Natural killer cell (primary cell): ENCODE results near the gene ITPKA. TPM values are rescaled to one million over a fixed set of nuclear protein-coding genes. Genes with fewer than 3 reads are reported as not detected.
A peak's percentile ranks its signal among the peaks of the same experiment; 100 is the strongest.

Experiments used
- ATAC-seq, 3 donors: fragments of 150-1000 bp in 2 of 3; fragments of 200-7000 bp in 1 of 3; cut with Tn5 transposase; 1 replicate in 1 of 3; 2 replicates in 2 of 3; pipeline ENCODE4 v1.10.0; 2021; ENCODE audit warnings: mild to moderate bottlenecking in 2 of 3, moderate library complexity in 2 of 3
- DNase-seq, 2 donors: peaks; one replicate each; pipeline versions ENCODE4 v3.0.0 to v3.0.0-alpha.2; 2013 to 2021; ENCODE audit warnings: mixed read lengths in 1 of 2
- H3K27ac ChIP-seq: one replicate; pipeline ENCODE4 v1.5.1; 2013; ENCODE audit warnings: mild to moderate bottlenecking, low read length
- H3K27me3 ChIP-seq: one replicate; pipeline ENCODE4 v1.6.1; 2013; ENCODE audit warnings: low read length; ENCODE audit not compliant: control insufficient read depth, insufficient read depth
- H3K36me3 ChIP-seq: one replicate; pipeline ENCODE4 v1.6.1; 2013; ENCODE audit warnings: low read length; ENCODE audit not compliant: control insufficient read depth, insufficient read depth
- H3K4me1 ChIP-seq: one replicate; pipeline ENCODE4 v1.6.1; 2013; ENCODE audit warnings: low read length; ENCODE audit not compliant: control insufficient read depth, insufficient read depth
- H3K4me3 ChIP-seq: one replicate; pipeline ENCODE4 v1.5.1; 2013; ENCODE audit warnings: low read length
- H3K9me3 ChIP-seq: one replicate; pipeline ENCODE4 v1.6.1; 2013; ENCODE audit warnings: low read length; ENCODE audit not compliant: control insufficient read depth, insufficient read depth
- H3K27ac Mint-ChIP-seq, 2 donors: one replicate each; pipeline ENCODE4 v1.8.0; 2022; ENCODE audit warnings: mild to moderate bottlenecking in 2 of 2, mixed read lengths in 2 of 2, moderate library complexity in 1 of 2
- H3K27me3 Mint-ChIP-seq, 2 donors: one replicate each; pipeline ENCODE4 v1.8.0; 2022; ENCODE audit warnings: low read depth in 2 of 2, mixed read lengths in 2 of 2
- H3K36me3 Mint-ChIP-seq: one replicate; pipeline ENCODE4 v1.8.0; 2022; ENCODE audit warnings: mixed read lengths
- H3K4me1 Mint-ChIP-seq, 2 donors: one replicate each; pipeline ENCODE4 v1.8.0; 2022; ENCODE audit warnings: mixed read lengths in 2 of 2
- H3K4me3 Mint-ChIP-seq: one replicate; pipeline ENCODE4 v1.8.0; 2022; ENCODE audit warnings: mild to moderate bottlenecking, moderate library complexity, mixed read lengths
- H3K9me3 Mint-ChIP-seq, 2 donors: one replicate each; pipeline ENCODE4 v1.8.0; 2022; ENCODE audit warnings: mixed read lengths in 2 of 2
- CTCF ChIP-seq: fragments of 200-600 bp; IDR thresholded peaks from one replicate; pipeline ENCODE4 v1.8.0; 2022; ENCODE audit warnings: antibody characterized with exemption
- whole genome bisulfite sequencing: methylation state at CpG from one replicate; pipeline ENCODE4 v1.1.7; 2013; ENCODE audit warnings: missing lambda C conversion rate; ENCODE audit not compliant: insufficient coverage; 5-methylcytosine and 5-hydroxymethylcytosine counted together
- intact Hi-C: fragments of 100-400 bp; cut with micrococcal nuclease; formaldehyde crosslinking; loops from one replicate; pipeline ENCODE4 v1.14.2; 2022
- total RNA-seq, 4 donors: library from RNA; stranded (reverse); fragments of 120-200 nt in 1 of 4; gene quantifications; one replicate each; pipeline versions ENCODE4 v1.2.3 to v1.2.4, GENCODE V29; 2013 to 2022

The ITPKA gene
- total RNA-seq, 3 donors from 2014 or later (not counting 1 experiment from before 2014, with no cell fraction given): not detected

GRCh38 chr15:41498657-41499056 is 5.0 kb downstream of the ITPKA start:
- H3K4me3 Mint-ChIP-seq: no peak overlapping the region
- peaks cover 72% of the 10 kb centered on the region for H3K27me3 ChIP-seq
- DNase-seq (no peak), ATAC-seq (no peak)
- H3K27ac Mint-ChIP-seq: no peak overlapping the region
- peaks cover 29 to 49% of the 10 kb centered on the region in 2 donors for H3K27me3 Mint-ChIP-seq
- no peak for TF ChIP-seq CTCF
- no peak overlapping the region for H3K4me3 ChIP-seq
- no peaks in the 10 kb centered on the region for H3K36me3 ChIP-seq
- H3K4me1 Mint-ChIP-seq: peaks cover 0 to 33% of the 10 kb centered on the region in 2 donors
- intact Hi-C loops: no loop called here
- no peaks in the 10 kb centered on the region for H3K9me3 ChIP-seq
- no peaks in the 10 kb centered on the region for H3K9me3 Mint-ChIP-seq
- peaks cover 51% of the 10 kb centered on the region for H3K4me1 ChIP-seq
- 82% methylated on average over 2 of the region's 2 CpGs for WGBS
- no peaks in the 10 kb centered on the region for H3K36me3 Mint-ChIP-seq
- H3K27ac ChIP-seq: no peak overlapping the region

GRCh38 chr15:41499109-41499851 is 5.6 kb downstream of the ITPKA start:
- H3K4me3 ChIP-seq: no peak overlapping the region
- H3K4me1 ChIP-seq: peaks cover 49% of the 10 kb centered on the region
- Mint-ChIP-seq H3K9me3 (no peaks in the 10 kb centered on the region), H3K4me3 (no peak overlapping the region), H3K36me3 (no peaks in the 10 kb centered on the region), H3K27me3 (peaks cover 29 to 49% of the 10 kb centered on the region in 2 donors), H3K27ac (no peak overlapping the region), H3K4me1 (peaks cover 0 to 33% of the 10 kb centered on the region in 2 donors)
- 71% methylated on average over 6 of the region's 6 CpGs for WGBS
- H3K9me3 ChIP-seq: no peaks in the 10 kb centered on the region
- no peak for TF ChIP-seq CTCF
- peaks cover 71% of the 10 kb centered on the region for H3K27me3 ChIP-seq
- no peak for DNase-seq
- H3K27ac ChIP-seq: no peak overlapping the region
- H3K36me3 ChIP-seq: no peaks in the 10 kb centered on the region
- ATAC-seq: no peak
- intact Hi-C loops: no loop called here

GRCh38 chr15:41501191-41501917 is 7.7 kb downstream of the ITPKA start:
- WGBS: 5% methylated on average over 56 of the region's 56 CpGs
- peaks cover 30% of the 10 kb centered on the region for H3K4me1 ChIP-seq
- H3K27me3 ChIP-seq: peaks cover 54% of the 10 kb centered on the region
- H3K36me3 Mint-ChIP-seq: no peaks in the 10 kb centered on the region
- H3K9me3 Mint-ChIP-seq: no peaks in the 10 kb centered on the region
- no peak overlapping the region for H3K27ac ChIP-seq
- H3K36me3 ChIP-seq: no peaks in the 10 kb centered on the region
- peak overlapping the region; percentile 24 for H3K4me3 ChIP-seq
- no peaks in the 10 kb centered on the region for H3K9me3 ChIP-seq
- no peak for TF ChIP-seq CTCF
- H3K27ac Mint-ChIP-seq: no peak overlapping the region
- intact Hi-C loops: no loop called here
- peaks cover 28 to 49% of the 10 kb centered on the region in 2 donors for H3K27me3 Mint-ChIP-seq
- DNase-seq (peak in 1 of 2 donors; percentile 63), ATAC-seq (peak in 2 of 3 donors; percentile 43 to 58)
- peaks cover 0 to 29% of the 10 kb centered on the region in 2 donors for H3K4me1 Mint-ChIP-seq
- H3K4me3 Mint-ChIP-seq: peak overlapping the region; percentile 75
